SJCRH30 (cell line): ENCODE measurements around the gene CCDC18. TPM values are rescaled to one million over a fixed set of nuclear protein-coding genes. Genes with fewer than 3 reads are reported as not detected.
A peak's percentile ranks its signal among the peaks of the same experiment; 100 is the strongest.
"Not testable (repeated sequence)": the region's sequence is repeated elsewhere in the genome, so short reads cannot be mapped to it uniquely, and the experiment has no call there.

Source experiments
- DNase-seq, 2 experiments: peaks; one replicate each; pipeline ENCODE4 v3.0.0-alpha.2; 2015 to 2020
- H3K27ac ChIP-seq: fragments of 250-450 bp; sonication (Bioruptor Pico); 2 replicates; pipeline ENCODE4 v1.5.1; 2020; ENCODE audit warnings: mild to moderate bottlenecking, moderate library complexity
- H3K27me3 ChIP-seq: fragments of 250-450 bp; sonication (Bioruptor Pico); 2 replicates; pipeline ENCODE4 v1.5.1; 2020; ENCODE audit warnings: mild to moderate bottlenecking, moderate library complexity
- H3K36me3 ChIP-seq: fragments of 250-450 bp; sonication (Bioruptor Pico); 2 replicates; pipeline ENCODE4 v1.5.1; 2020; ENCODE audit warnings: mild to moderate bottlenecking, moderate library complexity
- H3K4me1 ChIP-seq: fragments of 250-450 bp; sonication (Bioruptor Pico); 2 replicates; pipeline ENCODE4 v1.5.1; 2020; ENCODE audit warnings: mild to moderate bottlenecking, moderate library complexity
- H3K4me3 ChIP-seq: fragments of 250-450 bp; sonication (Bioruptor Pico); 2 replicates; pipeline ENCODE4 v1.5.1; 2020; ENCODE audit warnings: mild to moderate bottlenecking, moderate library complexity
- H3K9me3 ChIP-seq: fragments of 250-450 bp; sonication (Bioruptor Pico); replicated peaks from 2 replicates; pipeline ENCODE4 v1.5.1; 2020; ENCODE audit warnings: mild to moderate bottlenecking, moderate library complexity
- total RNA-seq: library from RNA; depleted of rRNA; stranded (reverse); fragments of >200 nt; shearing (Covaris generic); gene quantifications from 2 replicates; pipeline ENCODE4 v1.2.3, GENCODE V29; 2014

The CCDC18 gene
- total RNA-seq, 1 experiment from 2014 or later: 17.2 TPM

DNA sequence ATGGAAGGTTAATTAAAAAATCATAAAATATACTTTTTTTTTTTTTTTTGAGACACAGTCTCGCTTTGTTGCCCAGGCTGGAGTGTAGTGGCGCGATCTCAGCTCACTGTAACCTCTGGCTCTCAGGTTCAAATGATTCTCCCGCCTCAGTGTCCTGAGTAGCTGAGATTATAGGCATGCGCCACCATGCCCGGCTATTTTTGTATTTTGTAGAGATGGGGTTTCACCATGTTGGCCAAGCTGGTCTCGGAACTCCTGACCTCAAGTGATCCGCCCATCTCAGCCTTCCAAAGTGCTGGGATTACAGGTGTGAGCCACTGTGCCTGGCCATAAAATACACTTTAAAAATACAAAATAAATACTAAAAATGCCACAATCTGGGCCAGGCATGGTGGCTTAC is 17.2 kb upstream of the CCDC18 start:
- not testable (repeated sequence) for H3K27me3 ChIP-seq, H3K4me1 ChIP-seq, H3K27ac ChIP-seq, H3K4me3 ChIP-seq, DNase-seq
- Histone ChIP-seq H3K36me3 (peaks cover 37% of the 10 kb centered on the region), H3K9me3 (peaks cover 15% of the 10 kb centered on the region)

DNA sequence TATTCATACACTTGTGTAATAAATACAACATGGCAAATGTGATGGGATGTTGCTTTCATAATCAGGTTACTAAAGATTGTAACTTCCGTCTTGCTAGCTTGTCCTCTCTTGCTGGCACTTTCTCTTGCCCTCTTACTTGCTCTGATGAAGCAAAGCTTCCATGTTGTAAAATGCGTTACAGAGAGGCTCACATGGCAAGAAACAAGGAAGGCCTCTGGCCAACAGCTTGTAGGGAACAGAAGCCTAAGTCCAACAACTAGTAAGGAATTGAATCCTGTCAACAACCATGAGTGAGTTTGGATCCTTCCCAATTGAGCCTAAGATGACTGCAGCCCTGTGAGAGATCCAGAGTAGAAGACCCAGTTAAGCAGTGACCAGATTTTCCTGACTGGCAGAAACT is 15.7 kb upstream of the CCDC18 start:
- Histone ChIP-seq H3K4me3 (no peak overlapping the region), H3K9me3 (peaks cover 15% of the 10 kb centered on the region), H3K4me1 (no peaks in the 10 kb centered on the region), H3K27ac (no peak overlapping the region), H3K36me3 (peaks cover 22% of the 10 kb centered on the region), H3K27me3 (no peaks in the 10 kb centered on the region)
- DNase-seq: no peak

DNA sequence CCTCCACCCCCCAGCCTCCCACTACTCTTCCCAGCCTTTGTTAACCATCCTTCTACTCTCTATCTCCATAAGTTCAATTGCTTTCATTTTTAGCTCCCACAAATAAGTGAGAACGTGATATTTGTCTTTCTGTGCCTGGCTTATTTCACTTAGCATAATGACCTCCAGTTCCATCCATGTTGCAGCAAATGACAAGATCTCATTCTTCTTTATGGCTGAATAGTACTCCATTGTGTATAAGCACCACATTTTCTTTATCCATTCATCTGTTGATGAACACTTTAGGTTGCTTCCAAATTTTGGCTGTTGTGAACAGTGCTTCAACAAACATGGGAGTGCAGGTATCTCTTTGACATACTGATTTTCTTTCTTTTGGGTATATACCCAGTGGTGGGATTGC is 14.6 kb upstream of the CCDC18 start:
- not testable (repeated sequence) for H3K27me3 ChIP-seq, H3K4me3 ChIP-seq, H3K27ac ChIP-seq, H3K4me1 ChIP-seq, DNase-seq
- Histone ChIP-seq H3K36me3 (peaks cover 17% of the 10 kb centered on the region), H3K9me3 (peaks cover 15% of the 10 kb centered on the region)

DNA sequence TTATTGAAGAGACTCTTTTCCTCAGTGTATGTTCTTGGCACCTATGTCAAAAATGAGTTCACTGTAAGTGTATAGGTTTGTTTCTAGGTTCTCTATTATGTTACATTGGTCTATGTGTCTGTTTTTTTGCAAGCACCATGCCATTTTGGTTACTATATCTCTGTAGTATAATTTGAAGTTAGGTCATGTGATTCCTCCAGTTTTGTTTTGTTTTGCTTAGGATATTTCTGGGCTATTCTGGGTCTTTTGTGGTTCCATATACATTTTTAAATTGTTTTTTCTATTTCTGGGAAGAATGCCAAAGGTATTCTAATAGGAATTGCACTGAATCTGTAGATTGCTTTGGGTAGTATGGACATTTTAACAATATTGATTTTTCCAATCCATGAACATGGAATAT is 13.5 kb upstream of the CCDC18 start:
- peaks cover 15% of the 10 kb centered on the region for H3K9me3 ChIP-seq
- H3K27me3 ChIP-seq: no peaks in the 10 kb centered on the region
- DNase-seq: no peak
- H3K4me1 ChIP-seq: peaks cover 10% of the 10 kb centered on the region
- no peak overlapping the region for H3K27ac ChIP-seq
- no peak overlapping the region for H3K4me3 ChIP-seq
- H3K36me3 ChIP-seq: peaks cover 14% of the 10 kb centered on the region; the same call in 1 of the 2 replicates

DNA sequence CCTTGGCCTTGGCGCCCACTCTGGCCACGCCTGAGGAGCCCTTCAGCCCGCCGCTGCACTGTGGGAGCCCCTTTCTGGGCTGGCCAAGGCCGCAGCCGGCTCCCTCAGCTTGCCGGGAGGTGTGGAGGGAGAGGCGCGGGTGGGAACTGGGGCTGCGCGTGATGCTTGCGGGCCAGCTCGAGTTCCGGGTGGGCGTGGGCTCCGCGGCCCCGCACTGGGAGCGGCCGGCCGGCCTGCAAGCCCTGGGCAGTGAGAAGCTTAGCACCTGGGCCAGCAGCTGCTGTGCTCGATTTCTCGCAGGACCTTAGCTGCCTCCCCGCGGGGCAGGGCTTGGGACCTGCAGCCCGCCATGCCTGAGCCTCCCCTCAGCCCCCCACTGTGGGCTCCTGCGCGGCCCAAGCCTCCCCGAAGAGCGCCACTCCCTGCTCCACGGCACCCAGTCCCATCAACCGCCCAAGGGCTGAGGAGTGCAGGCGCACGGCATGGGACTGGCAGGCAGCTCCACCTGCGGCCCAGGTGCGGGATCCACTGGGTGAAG is 10.3 kb upstream of the CCDC18 start:
- H3K4me1 ChIP-seq: peaks cover 28% of the 10 kb centered on the region
- not testable (repeated sequence) for H3K4me3 ChIP-seq, H3K27ac ChIP-seq, DNase-seq, H3K27me3 ChIP-seq
- H3K9me3 ChIP-seq: peaks cover 17% of the 10 kb centered on the region
- peaks cover 18% of the 10 kb centered on the region for H3K36me3 ChIP-seq

DNA sequence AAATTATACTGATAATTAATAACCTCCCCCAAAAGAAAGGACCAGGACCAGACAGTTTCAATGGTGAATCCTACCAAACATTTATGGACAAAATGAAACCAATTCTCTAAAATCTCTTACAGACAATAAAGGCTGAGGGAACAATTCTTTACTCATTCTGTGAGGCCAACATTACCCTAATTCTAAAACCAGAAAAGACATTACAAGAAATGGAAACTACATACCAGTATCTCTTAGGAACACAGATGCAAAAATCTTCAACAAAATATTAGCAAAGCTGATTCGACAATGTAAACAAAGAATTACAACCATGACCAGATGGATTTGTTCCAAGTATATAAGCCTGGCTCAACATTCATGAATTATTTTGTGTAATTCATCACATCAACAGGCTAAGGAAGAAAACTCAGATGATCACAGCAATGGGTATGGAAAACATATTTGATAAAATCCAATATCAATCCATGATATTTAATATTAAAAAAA is 8.9 kb upstream of the CCDC18 start:
- Histone ChIP-seq H3K27ac (peak overlapping the region; percentile 87), H3K36me3 (peaks cover 15% of the 10 kb centered on the region), H3K4me1 (peaks cover 28% of the 10 kb centered on the region), H3K27me3 (no peaks in the 10 kb centered on the region), H3K4me3 (peak overlapping the region; percentile 4; the same call in 1 of the 2 replicates), H3K9me3 (peaks cover 11% of the 10 kb centered on the region; the same call in 1 of the 2 replicates)
- peak in 1 of 2 experiments; percentile 65 for DNase-seq

DNA sequence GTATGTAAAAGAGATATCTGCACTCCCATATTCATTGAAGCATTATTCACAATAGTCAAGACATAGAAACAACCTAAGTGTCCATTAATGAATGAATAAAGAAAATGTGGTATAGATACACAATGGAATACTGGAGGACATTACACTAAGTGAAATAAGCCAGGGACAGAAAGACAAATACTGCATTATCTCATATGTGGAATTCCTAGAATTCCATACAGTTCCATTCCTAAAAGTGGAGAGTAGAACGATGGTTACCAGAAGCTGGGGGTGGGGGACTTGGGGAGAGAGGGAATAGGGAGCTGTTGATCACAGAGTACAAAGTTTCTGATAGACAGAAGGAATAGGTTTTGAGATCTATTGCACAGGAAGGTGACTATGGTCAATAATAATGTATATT is 7.7 kb upstream of the CCDC18 start:
- H3K27me3 ChIP-seq: no peaks in the 10 kb centered on the region
- no peak overlapping the region for H3K4me3 ChIP-seq
- H3K27ac ChIP-seq: peak overlapping the region; percentile 87
- H3K36me3 ChIP-seq: peaks cover 13% of the 10 kb centered on the region
- H3K4me1 ChIP-seq: peaks cover 28% of the 10 kb centered on the region
- H3K9me3 ChIP-seq: 0 out of 2 replicates have a peak, but pooled peaks cover 2% of the 10 kb centered on the region
- DNase-seq: peak; percentile 47 to 55

DNA sequence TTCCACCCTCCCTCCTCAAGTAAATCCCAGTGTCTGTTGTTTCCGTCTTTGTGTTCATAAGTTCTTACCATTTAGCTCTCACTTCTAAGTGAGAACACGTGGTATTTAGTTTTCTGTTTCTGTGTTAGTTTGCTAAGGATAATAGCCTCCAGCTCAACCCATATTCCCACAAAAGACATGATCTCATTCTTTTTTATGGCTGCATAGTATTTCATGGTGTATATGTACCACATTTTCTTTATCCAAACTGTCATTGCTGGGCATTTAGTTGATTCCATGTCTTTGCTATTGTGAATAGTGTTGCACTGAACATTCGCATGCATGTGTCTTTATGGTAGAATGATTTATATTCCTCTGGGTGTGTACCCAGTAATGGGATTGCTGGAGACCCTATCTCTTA is 5.9 kb upstream of the CCDC18 start:
- not testable (repeated sequence) for H3K27ac ChIP-seq, DNase-seq, H3K9me3 ChIP-seq, H3K27me3 ChIP-seq, H3K4me3 ChIP-seq
- Histone ChIP-seq H3K36me3 (peaks cover 13% of the 10 kb centered on the region), H3K4me1 (peaks cover 28% of the 10 kb centered on the region)

DNA sequence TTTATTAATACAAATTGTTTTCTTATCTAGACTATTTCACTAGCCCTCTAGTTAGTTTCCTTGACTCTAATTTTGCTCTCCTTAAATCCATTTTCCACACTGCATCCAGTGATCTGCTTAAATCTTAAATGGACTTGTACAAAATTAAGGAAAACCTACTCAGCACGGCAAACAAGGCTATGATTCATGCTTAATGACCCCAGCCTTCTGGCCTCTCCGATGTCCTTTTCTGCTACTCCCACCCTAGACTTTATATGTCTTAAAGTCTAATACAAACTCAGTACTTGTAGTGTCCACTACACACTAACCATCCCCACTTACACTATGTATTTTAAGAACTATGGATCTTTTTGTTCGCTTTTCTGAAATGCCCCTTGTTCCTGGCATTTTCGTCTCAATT is 2.5 kb upstream of the CCDC18 start:
- Histone ChIP-seq H3K4me3 (peak overlapping the region; percentile 74), H3K9me3 (0 out of 2 replicates have a peak, but pooled peaks cover 2% of the 10 kb centered on the region), H3K36me3 (peaks cover 10% of the 10 kb centered on the region), H3K27me3 (no peaks in the 10 kb centered on the region), H3K27ac (peak overlapping the region; percentile 82), H3K4me1 (peaks cover 8% of the 10 kb centered on the region; the same call in 1 of the 2 replicates)
- DNase-seq: peak in 1 of 2 experiments; percentile 38

DNA sequence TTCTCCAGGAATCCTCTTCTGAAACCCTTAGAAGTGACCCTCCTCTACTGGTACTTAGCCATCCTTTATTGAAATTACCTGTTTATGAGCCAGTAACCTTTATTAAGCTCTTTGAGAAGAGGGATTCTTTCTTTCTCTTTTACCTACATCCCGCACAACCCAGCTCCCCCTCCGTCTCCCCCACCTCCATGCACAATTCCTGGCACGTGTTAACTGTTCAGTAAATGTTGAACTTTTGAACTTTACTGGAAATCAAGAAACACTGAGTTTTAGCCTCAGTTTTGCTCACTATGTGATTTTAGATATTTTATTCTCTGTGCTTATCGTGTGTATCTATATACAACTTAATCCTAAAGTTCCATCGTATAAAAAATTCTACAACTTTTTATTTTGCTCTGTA is 2.1 kb upstream of the CCDC18 start:
- Histone ChIP-seq H3K27me3 (no peaks in the 10 kb centered on the region), H3K4me3 (peak overlapping the region; percentile 74), H3K36me3 (peaks cover 10% of the 10 kb centered on the region), H3K9me3 (0 out of 2 replicates have a peak, but pooled peaks cover 2% of the 10 kb centered on the region), H3K27ac (peak overlapping the region; percentile 82), H3K4me1 (peaks cover 3% of the 10 kb centered on the region; the same call in 1 of the 2 replicates)
- DNase-seq: peak; percentile 24 to 41

DNA sequence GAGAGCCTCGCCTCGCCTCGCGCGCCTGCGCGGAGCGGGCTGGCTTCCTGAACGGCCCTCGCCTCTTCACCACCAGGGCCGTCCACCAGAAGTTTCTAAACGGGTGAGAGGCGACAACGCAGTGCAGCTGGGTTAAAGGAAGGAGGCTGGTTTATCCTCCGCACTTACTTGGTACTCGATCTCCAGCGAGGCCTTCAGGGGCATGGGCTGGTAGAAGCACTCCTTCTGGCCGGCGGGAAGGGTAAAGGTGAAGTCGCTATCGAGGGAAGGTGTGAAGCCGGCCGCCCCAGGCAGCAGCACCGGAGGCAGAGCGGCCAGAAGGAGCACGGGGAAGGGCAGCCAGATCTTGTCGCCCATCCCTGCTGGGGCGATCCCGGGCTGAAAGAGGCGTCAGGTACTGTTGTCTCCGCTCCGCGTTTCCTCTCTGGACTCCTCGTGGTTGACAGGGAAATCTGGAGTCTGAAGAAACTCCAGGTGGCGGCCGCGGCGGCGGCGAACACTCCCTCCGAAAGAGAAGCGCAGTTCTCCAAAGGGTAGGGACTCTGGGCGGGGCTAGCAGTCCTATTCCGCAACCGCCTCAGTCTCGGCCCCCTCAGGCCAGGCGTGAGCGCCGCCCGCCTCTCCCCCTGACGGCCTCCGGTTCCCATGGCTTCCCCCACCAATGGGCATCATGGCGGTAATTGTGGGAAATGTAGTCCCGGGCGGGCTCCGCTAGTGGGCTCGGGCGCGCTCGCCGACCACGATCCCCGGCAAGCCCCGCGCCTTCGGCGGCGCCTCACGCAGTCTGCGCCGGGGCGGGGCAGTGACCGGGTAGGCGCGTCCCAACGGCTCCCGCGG is 420 bp upstream of the CCDC18 start, which contains the start of gene TMED5:
Gene TMED5 (minus strand): TSS at position 528 of the 837 bp plus-strand sequence. CDS start 171 bp downstream, at position 357.
- Histone ChIP-seq H3K27ac (peak within 1 kb of the TSS; percentile 82), H3K9me3 (no peaks in the 10 kb centered on the region), H3K4me1 (no peaks in the 10 kb centered on the region), H3K27me3 (no peaks in the 10 kb centered on the region), H3K4me3 (peak within 1 kb of the TSS; percentile 74), H3K36me3 (peaks cover 5% of the 10 kb centered on the region)
- DNase-seq: peak; percentile 98

DNA sequence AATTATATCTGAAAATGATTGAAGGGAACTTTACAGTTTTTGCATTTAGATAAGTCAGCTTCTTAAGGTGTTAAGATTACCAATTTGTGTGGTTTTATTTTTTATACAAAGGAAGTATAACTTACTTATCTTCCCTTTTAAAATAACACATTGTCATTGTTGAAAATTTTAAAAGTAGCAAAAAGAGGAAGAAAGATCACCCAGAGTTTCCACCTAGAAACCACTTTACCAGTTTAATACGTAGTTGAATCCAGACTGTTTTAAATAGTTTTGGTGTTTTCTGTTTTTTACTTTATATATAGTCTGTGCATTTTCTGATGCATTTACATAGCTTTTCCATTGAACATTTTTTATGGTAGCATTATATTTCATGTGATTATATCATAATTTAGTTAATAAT is 6.1 kb downstream of the CCDC18 start:
- Histone ChIP-seq H3K27ac (no peak overlapping the region), H3K27me3 (no peaks in the 10 kb centered on the region), H3K4me3 (no peak overlapping the region), H3K36me3 (no peaks in the 10 kb centered on the region), H3K4me1 (no peaks in the 10 kb centered on the region), H3K9me3 (no peaks in the 10 kb centered on the region)
- no peak for DNase-seq

DNA sequence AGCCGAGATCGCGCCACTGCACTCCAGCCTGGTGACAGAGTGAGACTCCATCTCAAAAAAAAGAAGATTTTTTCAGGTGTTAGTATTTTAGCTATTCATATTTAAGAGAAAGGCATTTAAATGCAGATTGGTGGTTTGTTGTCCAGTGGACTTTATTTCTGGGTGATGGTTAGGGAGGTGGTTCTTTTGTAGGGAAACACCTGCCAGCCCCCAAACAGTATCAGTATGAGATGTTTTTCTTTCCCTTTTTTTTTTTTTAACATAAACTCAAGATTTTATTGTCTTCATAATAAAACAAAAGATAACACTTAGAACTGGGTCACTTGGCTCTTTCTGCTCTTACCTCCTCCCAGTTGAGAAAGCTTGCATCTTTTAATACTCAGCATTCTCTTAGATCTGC is 9.9 kb downstream of the CCDC18 start:
- no peaks in the 10 kb centered on the region for H3K9me3 ChIP-seq
- no peaks in the 10 kb centered on the region for H3K4me1 ChIP-seq
- peaks cover 21% of the 10 kb centered on the region for H3K36me3 ChIP-seq
- no peak overlapping the region for H3K27ac ChIP-seq
- DNase-seq: no peak
- H3K4me3 ChIP-seq: no peak overlapping the region
- H3K27me3 ChIP-seq: no peaks in the 10 kb centered on the region

DNA sequence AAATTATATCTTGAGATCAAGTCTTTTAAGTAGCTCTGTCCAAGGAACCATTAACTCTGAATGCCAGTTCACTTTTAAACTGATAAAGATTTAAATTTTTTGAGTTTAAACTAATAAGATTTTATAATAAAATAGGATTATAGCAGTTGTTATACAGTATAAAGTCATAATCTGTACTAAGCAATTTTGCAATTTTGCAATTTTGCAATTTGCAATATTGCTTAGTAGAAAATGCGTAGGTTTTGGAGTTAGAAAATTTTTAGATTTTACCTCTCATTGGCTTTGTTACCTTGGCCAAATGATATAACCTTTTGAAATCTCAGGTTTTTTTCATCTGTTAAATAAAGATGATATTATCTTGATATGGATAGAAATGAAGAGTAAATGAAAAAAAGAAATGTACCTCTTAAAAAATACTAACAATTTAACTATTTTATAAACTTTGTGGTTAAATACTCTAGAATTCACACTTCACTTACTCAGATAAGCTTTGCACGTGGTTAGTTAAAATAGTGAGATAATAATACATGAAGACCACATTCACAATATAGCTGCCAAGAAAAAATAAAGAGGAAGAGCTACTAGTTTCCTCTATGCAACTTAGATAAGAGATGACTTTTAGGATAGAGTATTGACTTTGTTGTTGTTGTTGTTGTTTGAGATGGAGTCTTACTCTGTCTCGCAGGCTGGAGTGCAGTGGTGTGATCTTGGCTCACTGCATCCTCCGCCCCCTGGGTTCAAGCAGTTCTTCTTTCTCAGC is 13.9 kb downstream of the CCDC18 start:
- Histone ChIP-seq H3K27ac (no peak overlapping the region), H3K4me3 (no peak overlapping the region), H3K27me3 (no peaks in the 10 kb centered on the region), H3K9me3 (no peaks in the 10 kb centered on the region), H3K36me3 (peaks cover 51% of the 10 kb centered on the region), H3K4me1 (0 out of 2 replicates have a peak, but pooled peaks cover 5% of the 10 kb centered on the region)
- DNase-seq: no peak
